Prostate gland (tissue), 2 donors: ENCODE data around the gene DNAJC12.

ENCODE experiments used
- POLR2A ChIP-seq: fragments of 450-650 bp; IDR thresholded peaks from one replicate; pipeline ENCODE4 v1.6.1; 2016; ENCODE audit warnings: antibody characterized with exemption, mild to moderate bottlenecking
- POLR2AphosphoS5 ChIP-seq: sonication (generic); formaldehyde crosslinking; IDR thresholded peaks from one replicate; pipeline ENCODE4 v1.6.1; 2017; ENCODE audit warnings: antibody characterized with exemption
- TF ChIP-seq, protein P1 (sequence below), 4 experiments: fragments of 200-600 bp in 2 of 4; fragments of 450-650 bp in 2 of 4; sonication (generic) in 2 of 4; IDR thresholded peaks; 1 replicate in 3 of 4; 2 replicates in 1 of 4; pipeline ENCODE4 v1.5.1; 2016 to 2019; ENCODE audit warnings: antibody characterized with exemption in 4 of 4, mild to moderate bottlenecking in 2 of 4, moderate library complexity in 2 of 4

DNA sequence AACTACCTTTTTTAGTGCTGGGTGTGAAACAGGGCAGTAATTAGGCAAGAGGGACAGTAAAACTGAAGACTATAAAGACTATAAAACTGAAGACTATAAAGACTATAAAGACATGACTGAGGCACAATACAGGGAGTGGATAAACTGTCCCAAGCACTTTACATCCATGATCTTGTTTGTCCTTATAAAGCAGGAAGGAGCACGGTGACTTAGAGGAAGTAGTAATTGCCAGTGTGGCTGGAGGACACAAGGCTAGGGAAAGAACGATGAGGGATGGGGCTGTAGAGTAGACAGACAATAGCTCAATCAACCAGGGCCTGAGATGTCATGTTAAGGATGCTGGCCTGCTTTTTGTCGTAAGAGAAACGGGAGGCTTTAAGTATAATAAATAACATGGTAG is 26.0 kb downstream of the DNAJC12 start:
- TF ChIP-seq, protein P1, sequence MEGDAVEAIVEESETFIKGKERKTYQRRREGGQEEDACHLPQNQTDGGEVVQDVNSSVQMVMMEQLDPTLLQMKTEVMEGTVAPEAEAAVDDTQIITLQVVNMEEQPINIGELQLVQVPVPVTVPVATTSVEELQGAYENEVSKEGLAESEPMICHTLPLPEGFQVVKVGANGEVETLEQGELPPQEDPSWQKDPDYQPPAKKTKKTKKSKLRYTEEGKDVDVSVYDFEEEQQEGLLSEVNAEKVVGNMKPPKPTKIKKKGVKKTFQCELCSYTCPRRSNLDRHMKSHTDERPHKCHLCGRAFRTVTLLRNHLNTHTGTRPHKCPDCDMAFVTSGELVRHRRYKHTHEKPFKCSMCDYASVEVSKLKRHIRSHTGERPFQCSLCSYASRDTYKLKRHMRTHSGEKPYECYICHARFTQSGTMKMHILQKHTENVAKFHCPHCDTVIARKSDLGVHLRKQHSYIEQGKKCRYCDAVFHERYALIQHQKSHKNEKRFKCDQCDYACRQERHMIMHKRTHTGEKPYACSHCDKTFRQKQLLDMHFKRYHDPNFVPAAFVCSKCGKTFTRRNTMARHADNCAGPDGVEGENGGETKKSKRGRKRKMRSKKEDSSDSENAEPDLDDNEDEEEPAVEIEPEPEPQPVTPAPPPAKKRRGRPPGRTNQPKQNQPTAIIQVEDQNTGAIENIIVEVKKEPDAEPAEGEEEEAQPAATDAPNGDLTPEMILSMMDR (IDR thresholded peaks at IDR 0.05) = no peak
- TF ChIP-seq POLR2A = no peak
- TF ChIP-seq POLR2AphosphoS5 = no peak
